Tibial nerve (tissue), 4 donors: ENCODE measurements around the gene GLTP. TPM values are rescaled to one million over a fixed set of nuclear protein-coding genes. Genes with fewer than 3 reads are reported as not detected.

Experiments
- DNase-seq, 2 donors: peaks; one replicate each; pipeline ENCODE4 v3.0.0-alpha.2; 2019; ENCODE audit warnings: low spot score in 2 of 2
- H3K27ac ChIP-seq, 4 donors: fragments of 200-600 bp; sonication (generic) in 3 of 4; one replicate each; pipeline ENCODE4 v1.5.1; 2017 to 2019; ENCODE audit warnings: mild to moderate bottlenecking in 1 of 4
- H3K27me3 ChIP-seq, 2 donors: fragments of 200-600 bp; sonication (generic) in 1 of 2; one replicate each; pipeline versions ENCODE4 v1.5.1 to v1.6.0; 2017 to 2019
- H3K36me3 ChIP-seq, 3 donors: fragments of 200-600 bp; sonication (generic); one replicate each; pipeline ENCODE4 v1.5.1; 2018 to 2019
- H3K4me1 ChIP-seq, 4 donors: fragments of 200-600 bp; sonication (generic) in 3 of 4; one replicate each; pipeline ENCODE4 v1.5.1; 2017 to 2019
- H3K4me3 ChIP-seq, 4 donors: fragments of 200-600 bp; sonication (generic) in 3 of 4; one replicate each; pipeline ENCODE4 v1.5.1; 2017 to 2019; ENCODE audit warnings: mild to moderate bottlenecking in 1 of 4, moderate library complexity in 1 of 4
- H3K9me3 ChIP-seq, 4 donors: fragments of 200-600 bp; sonication (generic) in 3 of 4; one replicate each; pipeline ENCODE4 v1.5.1; 2017 to 2019
- EP300 ChIP-seq, 2 donors: sonication (generic); formaldehyde crosslinking; IDR thresholded peaks; one replicate each; pipeline ENCODE4 v1.6.1; 2017; ENCODE audit warnings: antibody characterized with exemption in 2 of 2, mild to moderate bottlenecking in 1 of 2
- POLR2A ChIP-seq, 2 donors: fragments of 450-650 bp; IDR thresholded peaks; one replicate each; pipeline ENCODE4 v1.6.1; 2017; ENCODE audit warnings: antibody characterized with exemption in 2 of 2, mild to moderate bottlenecking in 2 of 2, moderate library complexity in 2 of 2
- WGBS, 2 donors: methylation state at CpG; one replicate each; pipeline ENCODE4 v1.1.5; 2018; 5-methylcytosine and 5-hydroxymethylcytosine counted together
- total RNA-seq, 4 donors: library from RNA; depleted of rRNA; stranded (reverse); fragments of >200 nt; gene quantifications; one replicate each; pipeline ENCODE4 v1.1.0, GENCODE V29; 2016
- TF ChIP-seq, protein P1 (sequence below), 5 experiments: fragments of 200-600 bp in 3 of 5; fragments of 450-650 bp in 2 of 5; sonication (generic) in 3 of 5; IDR thresholded peaks; one replicate each; pipeline ENCODE4 v1.5.1; 2016 to 2019; ENCODE audit warnings: antibody characterized with exemption in 5 of 5, mild to moderate bottlenecking in 3 of 5, moderate library complexity in 2 of 5

Gene GLTP
- total RNA-seq, 4 donors from 2014 or later = 42.0 to 71.7 (median 49.7) TPM

- peaks cover 0 to 28% (median 2%) of the 10 kb centered on the region in 4 donors for H3K4me1 ChIP-seq
- H3K9me3 ChIP-seq = no peaks in the 10 kb centered on the region
- 54 to 60% methylated on average over 2 of the region's 2 CpGs for WGBS, 2 donors
- H3K27me3 ChIP-seq = peaks cover 0 to 24% of the 10 kb centered on the region in 2 donors
- H3K36me3 ChIP-seq = no peaks in the 10 kb centered on the region
- H3K27ac ChIP-seq = no peak overlapping the region
- H3K4me3 ChIP-seq = no peak overlapping the region
- DNase-seq = no peak
- TF ChIP-seq POLR2A (IDR thresholded peaks at IDR 0.05) (no peak), EP300 (IDR thresholded peaks at IDR 0.05) (no peak)
- TF ChIP-seq, protein P1, sequence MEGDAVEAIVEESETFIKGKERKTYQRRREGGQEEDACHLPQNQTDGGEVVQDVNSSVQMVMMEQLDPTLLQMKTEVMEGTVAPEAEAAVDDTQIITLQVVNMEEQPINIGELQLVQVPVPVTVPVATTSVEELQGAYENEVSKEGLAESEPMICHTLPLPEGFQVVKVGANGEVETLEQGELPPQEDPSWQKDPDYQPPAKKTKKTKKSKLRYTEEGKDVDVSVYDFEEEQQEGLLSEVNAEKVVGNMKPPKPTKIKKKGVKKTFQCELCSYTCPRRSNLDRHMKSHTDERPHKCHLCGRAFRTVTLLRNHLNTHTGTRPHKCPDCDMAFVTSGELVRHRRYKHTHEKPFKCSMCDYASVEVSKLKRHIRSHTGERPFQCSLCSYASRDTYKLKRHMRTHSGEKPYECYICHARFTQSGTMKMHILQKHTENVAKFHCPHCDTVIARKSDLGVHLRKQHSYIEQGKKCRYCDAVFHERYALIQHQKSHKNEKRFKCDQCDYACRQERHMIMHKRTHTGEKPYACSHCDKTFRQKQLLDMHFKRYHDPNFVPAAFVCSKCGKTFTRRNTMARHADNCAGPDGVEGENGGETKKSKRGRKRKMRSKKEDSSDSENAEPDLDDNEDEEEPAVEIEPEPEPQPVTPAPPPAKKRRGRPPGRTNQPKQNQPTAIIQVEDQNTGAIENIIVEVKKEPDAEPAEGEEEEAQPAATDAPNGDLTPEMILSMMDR (IDR thresholded peaks at IDR 0.05) = no peak
These were observed 49.6 kb downstream of the GLTP start for GRCh38 chr12:109830718-109831117.

- Histone ChIP-seq H3K27ac (no peak overlapping the region), H3K9me3 (no peaks in the 10 kb centered on the region), H3K27me3 (peaks cover 0 to 24% of the 10 kb centered on the region in 2 donors), H3K36me3 (no peaks in the 10 kb centered on the region), H3K4me1 (peaks cover 0 to 28% (median 2%) of the 10 kb centered on the region in 4 donors), H3K4me3 (no peak overlapping the region)
- WGBS, 2 donors = 91 to 94% methylated on average over 2 of the region's 2 CpGs
- no peak for DNase-seq
- TF ChIP-seq EP300 (IDR thresholded peaks at IDR 0.05) = no peak
- TF ChIP-seq POLR2A (IDR thresholded peaks at IDR 0.05) = no peak
- TF ChIP-seq, protein P1 (IDR thresholded peaks at IDR 0.05) = no peak
These were observed 50.1 kb downstream of the GLTP start for GRCh38 chr12:109830267-109830666.

- DNase-seq = no peak
- H3K27me3 ChIP-seq = peaks cover 0 to 24% of the 10 kb centered on the region in 2 donors
- H3K4me1 ChIP-seq = peaks cover 0 to 28% (median 2%) of the 10 kb centered on the region in 4 donors
- no peak overlapping the region for H3K27ac ChIP-seq
- no peaks in the 10 kb centered on the region for H3K9me3 ChIP-seq
- TF ChIP-seq EP300 (IDR thresholded peaks at IDR 0.05) (no peak), POLR2A (IDR thresholded peaks at IDR 0.05) (no peak)
- TF ChIP-seq, protein P1 (IDR thresholded peaks at IDR 0.05) = no peak
- 87 to 88% methylated on average over 10 of the region's 10 CpGs for WGBS, 2 donors
- no peak overlapping the region for H3K4me3 ChIP-seq
- H3K36me3 ChIP-seq = no peaks in the 10 kb centered on the region
These were observed 50.7 kb downstream of the GLTP start for GRCh38 chr12:109829667-109830066.

DNA sequence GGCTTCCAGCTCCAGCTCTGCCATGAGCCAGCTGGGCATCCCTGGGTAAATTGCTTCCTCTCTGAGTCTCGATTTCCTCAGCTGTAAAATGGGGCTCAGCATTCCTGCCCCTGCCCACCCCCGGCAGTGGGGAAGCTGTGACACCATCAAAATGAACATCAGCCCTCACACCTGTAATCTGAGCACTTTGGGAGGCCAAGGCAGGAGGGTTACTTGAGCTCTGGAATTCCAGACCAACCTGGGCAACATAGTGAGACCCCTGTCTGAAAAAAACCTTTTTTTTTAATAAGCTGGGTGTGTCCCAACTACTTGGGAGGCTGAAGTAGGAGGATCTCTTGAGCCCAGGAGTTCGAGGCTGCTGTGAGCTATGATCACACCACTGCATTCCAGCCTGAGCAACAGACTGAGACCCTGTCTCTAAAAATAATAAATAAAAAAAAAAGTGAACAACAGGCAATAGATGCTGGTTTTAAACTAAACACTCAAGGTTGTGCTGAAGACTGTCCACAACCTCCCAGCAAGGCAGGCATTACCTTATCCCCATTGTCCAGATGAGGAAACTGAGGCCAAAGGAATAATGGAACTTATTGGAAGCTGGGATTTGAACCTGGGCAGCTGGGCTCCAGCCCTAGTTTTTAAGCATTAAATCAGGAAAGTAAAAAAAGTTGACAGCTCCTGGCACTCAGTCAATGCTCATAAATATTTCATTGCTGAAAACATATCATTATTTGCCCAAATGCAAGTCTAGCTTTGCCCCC, 51.4 kb downstream of the GLTP start:
- Histone ChIP-seq H3K4me1 (peaks cover 0 to 28% (median 2%) of the 10 kb centered on the region in 4 donors), H3K4me3 (no peak overlapping the region), H3K27ac (peak overlapping the region in 2 of 4 donors; percentile 37 to 65), H3K27me3 (peaks cover 0 to 24% of the 10 kb centered on the region in 2 donors), H3K36me3 (no peaks in the 10 kb centered on the region), H3K9me3 (no peaks in the 10 kb centered on the region)
- no peak for DNase-seq
- WGBS, 2 donors = 66 to 77% methylated on average over 3 of the region's 3 CpGs
- TF ChIP-seq, protein P1 (IDR thresholded peaks at IDR 0.05) = no peak
- TF ChIP-seq POLR2A (IDR thresholded peaks at IDR 0.05) (no peak), EP300 (IDR thresholded peaks at IDR 0.05) (no peak)
